Measurements from ENCODE around the gene MED16.

DNA sequence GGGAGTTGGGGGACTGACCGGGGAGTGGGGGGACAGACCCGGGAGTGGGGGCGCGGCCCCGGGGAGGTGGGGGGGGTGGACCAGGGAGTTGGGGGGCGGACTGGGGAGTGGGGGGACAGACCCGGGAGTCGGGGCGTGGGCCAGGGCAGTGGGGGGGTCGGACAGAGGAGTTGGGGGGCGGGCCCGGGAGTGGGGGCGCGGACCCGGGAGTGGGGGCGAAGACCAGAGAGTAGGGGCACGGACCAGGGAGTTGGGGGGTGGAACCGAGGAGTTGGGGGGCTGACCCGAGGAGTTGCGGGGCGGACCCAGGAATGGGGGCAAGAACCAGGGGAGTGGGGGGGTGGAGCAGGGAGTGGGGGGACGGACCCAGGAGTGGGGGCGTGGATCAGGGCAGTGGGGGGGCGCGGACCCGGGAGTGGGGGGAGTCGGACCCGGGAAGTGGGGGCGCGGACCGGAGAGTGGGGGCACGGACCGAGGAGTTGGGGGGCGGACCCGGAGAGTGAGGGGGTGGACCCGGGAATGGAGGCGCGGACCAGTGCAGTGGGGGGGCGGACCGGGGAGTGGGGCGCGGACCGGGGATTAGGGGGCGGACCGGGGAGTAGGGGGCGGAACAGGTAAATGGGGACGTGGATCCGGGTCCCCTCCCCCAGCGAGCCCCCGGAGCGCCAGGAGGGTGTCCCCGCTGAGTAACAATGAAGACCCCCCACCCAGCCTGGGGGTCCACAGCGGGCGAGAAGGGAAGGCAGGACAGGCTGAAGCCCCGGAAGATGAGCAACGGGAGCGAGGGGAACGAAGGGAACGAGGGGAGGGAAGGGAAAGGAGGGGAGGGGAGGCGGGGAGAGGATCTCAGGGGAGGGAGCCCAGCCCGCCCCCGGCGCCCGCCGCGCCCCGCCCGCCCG is 19.4 kb upstream of the MED16 start:
- TF ChIP-seq, protein P1, sequence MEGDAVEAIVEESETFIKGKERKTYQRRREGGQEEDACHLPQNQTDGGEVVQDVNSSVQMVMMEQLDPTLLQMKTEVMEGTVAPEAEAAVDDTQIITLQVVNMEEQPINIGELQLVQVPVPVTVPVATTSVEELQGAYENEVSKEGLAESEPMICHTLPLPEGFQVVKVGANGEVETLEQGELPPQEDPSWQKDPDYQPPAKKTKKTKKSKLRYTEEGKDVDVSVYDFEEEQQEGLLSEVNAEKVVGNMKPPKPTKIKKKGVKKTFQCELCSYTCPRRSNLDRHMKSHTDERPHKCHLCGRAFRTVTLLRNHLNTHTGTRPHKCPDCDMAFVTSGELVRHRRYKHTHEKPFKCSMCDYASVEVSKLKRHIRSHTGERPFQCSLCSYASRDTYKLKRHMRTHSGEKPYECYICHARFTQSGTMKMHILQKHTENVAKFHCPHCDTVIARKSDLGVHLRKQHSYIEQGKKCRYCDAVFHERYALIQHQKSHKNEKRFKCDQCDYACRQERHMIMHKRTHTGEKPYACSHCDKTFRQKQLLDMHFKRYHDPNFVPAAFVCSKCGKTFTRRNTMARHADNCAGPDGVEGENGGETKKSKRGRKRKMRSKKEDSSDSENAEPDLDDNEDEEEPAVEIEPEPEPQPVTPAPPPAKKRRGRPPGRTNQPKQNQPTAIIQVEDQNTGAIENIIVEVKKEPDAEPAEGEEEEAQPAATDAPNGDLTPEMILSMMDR (conservative IDR thresholded peaks at IDR 0.05; ENCODE audit: low read length), result no peak
- TF ChIP-seq EZH2phosphoT487 (IDR thresholded peaks at IDR 0.05; ENCODE audit: borderline replicate concordance), result no peak
